PC-9 (cell line): Measurements from ENCODE around the gene KRT78. TPM values are rescaled to one million over a fixed set of nuclear protein-coding genes. Genes with fewer than 3 reads are reported as not detected.
A peak's percentile ranks its signal among the peaks of the same experiment; 100 is the strongest.

Experiments
- Bru-seq: library from RNA; stranded (reverse); fragments of 400-500 nt; gene quantifications from one replicate; lab custom pipeline; 2021; lab: Mats Ljungman, UMichigan
- BruChase-seq, 2 experiments: library from RNA; stranded (reverse); fragments of 400-500 nt; gene quantifications; one replicate each; lab custom pipeline; 2021; lab: Mats Ljungman, UMichigan
- BruUV-seq: library from RNA; stranded (reverse); fragments of 400-500 nt; replicated peaks from 2 replicates; lab custom pipeline; 2021; lab: Mats Ljungman, UMichigan
- CTCF ChIA-PET: fragments of 300-600 bp; sonication (Branson Sonifier 250); formaldehyde crosslinking; loops from one replicate; lab custom pipeline; 2022; ENCODE audit warnings: antibody characterized with exemption; lab: Charles Lee
- POLR2A ChIA-PET: fragments of 300-600 bp; sonication (Branson Sonifier 250); formaldehyde crosslinking; loops from one replicate; lab custom pipeline; 2022; ENCODE audit warnings: antibody characterized with exemption; ENCODE audit not compliant: unreplicated experiment; lab: Charles Lee
- DNase-seq, 2 experiments: peaks; one replicate each; pipeline versions ENCODE4 v3.0.0 to v3.0.0-alpha.2; 2015 to 2022; ENCODE audit warnings: mixed read lengths in 1 of 2
- H2AFZ ChIP-seq: fragments of 200-600 bp; sonication (generic); 2 replicates; pipeline ENCODE4 v1.8.1; 2017; ENCODE audit warnings: antibody characterized with exemption
- H3F3A ChIP-seq: fragments of 200-600 bp; sonication (generic); 2 replicates; pipeline ENCODE4 v1.8.1; 2017; ENCODE audit warnings: antibody characterized with exemption, mild to moderate bottlenecking, low read depth; ENCODE audit not compliant: insufficient read depth
- H3K27ac ChIP-seq: fragments of 200-600 bp; sonication (generic); 2 replicates; pipeline ENCODE4 v1.6.1; 2016; ENCODE audit warnings: mixed run types
- H3K27me3 ChIP-seq: fragments of 200-600 bp; sonication (generic); 2 replicates; pipeline ENCODE4 v1.6.1; 2016; ENCODE audit warnings: low read depth, mixed run types; ENCODE audit not compliant: insufficient read depth
- H3K36me3 ChIP-seq: fragments of 200-600 bp; sonication (generic); 2 replicates; pipeline ENCODE4 v1.6.1; 2016; ENCODE audit warnings: low read depth, mixed run types
- H3K4me1 ChIP-seq: fragments of 200-600 bp; sonication (generic); replicated peaks from 2 replicates; pipeline ENCODE4 v1.6.1; 2016; ENCODE audit warnings: mixed run types; ENCODE audit not compliant: insufficient read depth
- H3K4me2 ChIP-seq: fragments of 200-600 bp; sonication (generic); 2 replicates; pipeline ENCODE4 v1.6.1; 2017; ENCODE audit warnings: mixed run types
- H3K4me3 ChIP-seq: fragments of 200-600 bp; sonication (generic); 2 replicates; pipeline ENCODE4 v1.6.1; 2016; ENCODE audit warnings: mixed run types
- H3K79me2 ChIP-seq: fragments of 200-600 bp; sonication (generic); 2 replicates; pipeline ENCODE4 v1.6.1; 2017; ENCODE audit warnings: low read depth, mixed run types
- H3K9me2 ChIP-seq: fragments of 200-600 bp; sonication (generic); 2 replicates; pipeline ENCODE4 v1.8.1; 2017; ENCODE audit warnings: mild to moderate bottlenecking; ENCODE audit not compliant: insufficient read depth
- H3K9me3 ChIP-seq: fragments of 200-600 bp; sonication (generic); 2 replicates; pipeline ENCODE4 v1.8.1; 2016; ENCODE audit warnings: low read depth; ENCODE audit not compliant: insufficient read depth
- H4K20me1 ChIP-seq: fragments of 200-600 bp; sonication (generic); 2 replicates; pipeline ENCODE4 v1.8.1; 2017; ENCODE audit not compliant: insufficient read depth
- CTCF ChIP-seq: fragments of 200-600 bp; sonication (generic); conservative IDR thresholded peaks from 2 replicates; pipeline ENCODE4 v1.6.1; 2017; ENCODE audit warnings: mixed run types, antibody characterized with exemption, mild to moderate bottlenecking, moderate library complexity
- EZH2 ChIP-seq: fragments of 200-600 bp; sonication (generic); IDR thresholded peaks from 2 replicates; pipeline ENCODE4 v1.8.0; 2017; ENCODE audit warnings: antibody characterized with exemption, low read depth
- intact Hi-C: fragments of 100-400 bp; cut with micrococcal nuclease; formaldehyde crosslinking; loops from one replicate; pipeline ENCODE4 v1.10.0; 2022; ENCODE audit not compliant: unreplicated experiment
- long read RNA-seq: library from polyadenylated mRNA; stranded (forward); transcript quantifications from one replicate; pipeline ENCODE4 v2.0.0, GENCODE V29; 2022
- total RNA-seq: library from RNA; stranded (reverse); gene quantifications from 2 replicates; pipeline ENCODE4 v1.2.3, GENCODE V29; 2021

KRT78 gene, protein sequence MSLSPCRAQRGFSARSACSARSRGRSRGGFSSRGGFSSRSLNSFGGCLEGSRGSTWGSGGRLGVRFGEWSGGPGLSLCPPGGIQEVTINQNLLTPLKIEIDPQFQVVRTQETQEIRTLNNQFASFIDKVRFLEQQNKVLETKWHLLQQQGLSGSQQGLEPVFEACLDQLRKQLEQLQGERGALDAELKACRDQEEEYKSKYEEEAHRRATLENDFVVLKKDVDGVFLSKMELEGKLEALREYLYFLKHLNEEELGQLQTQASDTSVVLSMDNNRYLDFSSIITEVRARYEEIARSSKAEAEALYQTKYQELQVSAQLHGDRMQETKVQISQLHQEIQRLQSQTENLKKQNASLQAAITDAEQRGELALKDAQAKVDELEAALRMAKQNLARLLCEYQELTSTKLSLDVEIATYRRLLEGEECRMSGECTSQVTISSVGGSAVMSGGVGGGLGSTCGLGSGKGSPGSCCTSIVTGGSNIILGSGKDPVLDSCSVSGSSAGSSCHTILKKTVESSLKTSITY
- total RNA-seq (1.5 and 1.7 TPM in 2 replicates), Bru-seq, nascent RNA (percentile 15 among the genes with signal in this experiment), BruChase-seq, experiment 1, labeled RNA remaining after a 2-hour chase (percentile 6 among the genes with signal in this experiment), BruChase-seq, experiment 2, labeled RNA remaining after a 6-hour chase (percentile 19 among the genes with signal in this experiment)
- long read RNA-seq, partial matches to known transcripts = 0 of 10 reads
- long read RNA-seq, other reads (novel, unspliced or antisense) = 10 of 10 reads

- ChIA-PET CTCF (no interaction called here), POLR2A (no interaction called here)
- Histone ChIP-seq H3K9me3 (no peaks in the 10 kb centered on the region; the same call in 1 of the 2 replicates), H3K79me2 (no peaks in the 10 kb centered on the region), H3K4me3 (peak within 1 kb of the TSS; percentile 31; the same call in 1 of the 2 replicates), H3K27ac (peak within 1 kb of the TSS; percentile 82), H3F3A (peaks cover 22% of the 10 kb centered on the region), H2AFZ (peak within 1 kb of the TSS; percentile 75; the same call in 1 of the 2 replicates), H3K4me1 (peaks cover 34% of the 10 kb centered on the region), H3K4me2 (peak within 1 kb of the TSS; percentile 70), H3K36me3 (no peaks in the 10 kb centered on the region), H3K27me3 (no peaks in the 10 kb centered on the region), H3K9me2 (no peaks in the 10 kb centered on the region), H4K20me1 (no peaks in the 10 kb centered on the region)
- no peak for TF ChIP-seq EZH2
- TF ChIP-seq CTCF = no peak
- BruUV-seq = no TSS peak
- no peak for DNase-seq
- intact Hi-C loops = no loop called here
Measured at GRCh38 chr12:52848661-52849255, at the start of gene KRT78. Gene KRT78 (minus strand): TSS chr12:52848994. CDS start chr12:52848930, 64 bp downstream.

DNA sequence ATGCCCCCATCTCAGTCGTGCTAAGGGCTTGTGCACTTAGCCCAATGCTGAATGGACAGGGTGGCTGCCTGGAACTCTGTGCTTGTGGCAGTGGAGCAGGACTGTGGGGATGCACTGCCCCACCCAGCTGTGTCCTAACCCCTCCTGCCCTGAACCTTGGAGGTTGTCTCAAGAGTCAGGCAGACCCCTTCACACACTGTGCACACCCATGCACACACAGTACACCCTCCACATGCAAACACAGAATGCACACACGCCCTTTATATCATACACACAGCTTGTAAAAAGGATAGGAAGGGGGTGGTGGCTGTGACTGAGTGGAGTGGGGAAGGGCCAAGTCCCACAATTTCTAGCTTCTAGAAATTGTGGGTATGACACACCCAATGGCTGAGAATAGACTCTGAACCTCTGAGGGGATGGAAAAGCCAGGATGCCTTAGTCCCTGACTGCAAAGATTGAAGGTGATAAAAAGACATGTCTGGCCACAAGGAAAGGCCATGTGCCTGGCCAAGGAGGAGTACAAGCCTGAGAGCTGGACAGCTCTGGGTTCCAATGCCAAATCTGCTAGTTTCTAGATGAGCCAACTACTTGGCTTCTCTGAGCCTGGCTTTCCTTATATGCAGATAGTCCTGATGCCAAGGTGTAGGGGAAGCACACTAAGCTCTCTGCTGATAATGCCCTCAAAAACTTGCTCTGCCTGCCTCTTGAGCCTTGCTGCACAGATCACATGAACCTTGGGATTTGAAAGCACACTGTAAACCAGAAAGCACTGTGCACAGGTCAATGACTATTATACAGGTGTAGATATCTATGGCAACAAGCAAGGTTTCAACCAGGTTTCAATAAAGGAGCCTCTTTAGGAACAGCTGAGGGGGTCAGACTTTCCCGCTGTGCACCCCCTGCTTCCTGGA, 47.7 kb upstream of the KRT78 start:
- ChIA-PET POLR2A (interaction anchor here (0.5 to 2.5 kb wide), 15 partner anchors 9 to 750 kb away, joined by 3 to 19 read pairs (median 6); partner anchors contain the start of gene KRT8), CTCF (interaction anchor here (0.6 to 1.6 kb wide), 4 partner anchors 11 to 425 kb away, joined by 3 to 7 read pairs (median 4); no protein-coding TSS in a partner anchor)
- Histone ChIP-seq H3K4me3 (no peak overlapping the region; the same call in 1 of the 2 replicates), H4K20me1 (peaks cover 58% of the 10 kb centered on the region), H3K27me3 (no peaks in the 10 kb centered on the region), H3K79me2 (peaks cover 40% of the 10 kb centered on the region), H3K4me2 (peak overlapping the region; percentile 38), H3K27ac (peak overlapping the region; percentile 93), H3K36me3 (peaks cover 46% of the 10 kb centered on the region), H3F3A (peaks cover 83% of the 10 kb centered on the region), H2AFZ (no peak overlapping the region), H3K9me2 (no peaks in the 10 kb centered on the region), H3K4me1 (peaks cover 68% of the 10 kb centered on the region), H3K9me3 (no peaks in the 10 kb centered on the region)
- peak in 1 of 2 experiments; percentile 74 for DNase-seq
- BruUV-seq = no TSS peak
- TF ChIP-seq CTCF (no peak), EZH2 (no peak)
- intact Hi-C loops = no loop called here
